Lower leg skin (tissue), 3 donors: ENCODE data around the gene AHCYL2.

Experiments used
- CTCF ChIP-seq, 3 donors: fragments of 450-650 bp; IDR thresholded peaks; one replicate each; pipeline ENCODE4 v1.5.1; 2016; ENCODE audit warnings: antibody characterized with exemption in 3 of 3, mild to moderate bottlenecking in 3 of 3, moderate library complexity in 2 of 3
- POLR2A ChIP-seq, 2 donors: fragments of 450-650 bp; IDR thresholded peaks; one replicate each; pipeline ENCODE4 v1.6.1; 2016 to 2017; ENCODE audit warnings: antibody characterized with exemption in 2 of 2, mild to moderate bottlenecking in 1 of 2, moderate library complexity in 1 of 2

GRCh38 chr7:129258649-129259389 is 34.0 kb downstream of the AHCYL2 start:
- no peak for TF ChIP-seq CTCF (IDR thresholded peaks at IDR 0.05)
- TF ChIP-seq POLR2A (IDR thresholded peaks at IDR 0.05): no peak
